ENCODE measurements around the gene MXRA8.

DNA sequence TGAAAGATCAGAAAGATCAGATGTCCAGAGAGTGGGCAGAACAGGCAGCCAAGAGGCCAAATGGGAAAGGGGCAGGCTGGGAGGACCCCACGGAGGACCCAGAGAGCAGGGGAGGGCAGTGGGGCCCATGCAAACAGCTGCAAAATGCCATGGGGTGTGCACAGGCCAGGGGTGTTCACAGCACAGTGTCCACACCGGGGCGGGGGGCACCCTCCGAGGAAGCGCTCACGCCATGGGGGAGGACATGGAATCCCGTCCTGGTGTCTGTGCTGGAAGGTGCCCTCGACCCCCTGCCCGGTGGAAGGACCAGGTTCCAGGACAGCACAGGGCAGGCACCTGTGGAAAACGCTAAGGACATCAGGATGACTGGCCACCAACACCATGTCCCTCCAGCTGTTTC is 35.4 kb downstream of the MXRA8 start:
- TF ChIP-seq, protein P1, sequence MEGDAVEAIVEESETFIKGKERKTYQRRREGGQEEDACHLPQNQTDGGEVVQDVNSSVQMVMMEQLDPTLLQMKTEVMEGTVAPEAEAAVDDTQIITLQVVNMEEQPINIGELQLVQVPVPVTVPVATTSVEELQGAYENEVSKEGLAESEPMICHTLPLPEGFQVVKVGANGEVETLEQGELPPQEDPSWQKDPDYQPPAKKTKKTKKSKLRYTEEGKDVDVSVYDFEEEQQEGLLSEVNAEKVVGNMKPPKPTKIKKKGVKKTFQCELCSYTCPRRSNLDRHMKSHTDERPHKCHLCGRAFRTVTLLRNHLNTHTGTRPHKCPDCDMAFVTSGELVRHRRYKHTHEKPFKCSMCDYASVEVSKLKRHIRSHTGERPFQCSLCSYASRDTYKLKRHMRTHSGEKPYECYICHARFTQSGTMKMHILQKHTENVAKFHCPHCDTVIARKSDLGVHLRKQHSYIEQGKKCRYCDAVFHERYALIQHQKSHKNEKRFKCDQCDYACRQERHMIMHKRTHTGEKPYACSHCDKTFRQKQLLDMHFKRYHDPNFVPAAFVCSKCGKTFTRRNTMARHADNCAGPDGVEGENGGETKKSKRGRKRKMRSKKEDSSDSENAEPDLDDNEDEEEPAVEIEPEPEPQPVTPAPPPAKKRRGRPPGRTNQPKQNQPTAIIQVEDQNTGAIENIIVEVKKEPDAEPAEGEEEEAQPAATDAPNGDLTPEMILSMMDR (IDR thresholded peaks at IDR 0.05): no peak
- TF ChIP-seq POLR2A (IDR thresholded peaks at IDR 0.05): no peak
